ENCODE data around the gene LRRC3. TPM values are rescaled to one million over a fixed set of nuclear protein-coding genes. Genes with fewer than 3 reads are reported as not detected.
A peak's percentile ranks its signal among the peaks of the same experiment; 100 is the strongest.

LRRC3 gene
- total and polyA plus RNA-seq, 4 donors = 3.0 to 14.2 (median 7.5) TPM

GRCh38 chr21:44483288-44484237, 28.3 kb downstream of the LRRC3 start:
- no peak for DNase-seq (ENCODE audit: low spot score)
- peak overlapping the region; percentile 43 to 81 (median 80) for H3K4me3 ChIP-seq (ENCODE audit: low read depth in 1 of 3, low read length in 3 of 3)
- WGBS = 57% methylated on average over 28 of the region's 28 CpGs

More at GRCh38 chr21:44483288-44484237, 28.3 kb downstream of the LRRC3 start:
- Histone ChIP-seq H3K36me3 (ENCODE audit: control insufficient read depth in 4 of 4, insufficient read depth in 3 of 4, low read depth in 1 of 4, low read length in 3 of 4) (peaks cover 0 to 2% (median 0%) of the 10 kb centered on the region in 4 donors), H3K27me3 (ENCODE audit: control insufficient read depth in 4 of 4, insufficient read depth in 4 of 4, low read length in 3 of 4) (no peaks in the 10 kb centered on the region), H3K9ac (ENCODE audit: low read depth in 1 of 2, low read length in 2 of 2) (peak overlapping the region; percentile 91 to 92), H3K27ac (ENCODE audit: low read depth in 1 of 2, low read length in 2 of 2) (peak overlapping the region; percentile 94 to 98), H3K9me3 (ENCODE audit: control insufficient read depth in 4 of 4, low read length in 3 of 4) (no peaks in the 10 kb centered on the region), H3K4me1 (ENCODE audit: control insufficient read depth in 4 of 4, insufficient read depth in 4 of 4, low read length in 3 of 4) (peaks cover 6 to 41% (median 25%) of the 10 kb centered on the region in 4 donors)
- TF ChIP-seq RXRA (IDR thresholded peaks at IDR 0.05) = no peak
- TF ChIP-seq FOXA2 (IDR thresholded peaks at IDR 0.05) = no peak
- TF ChIP-seq EGR1 (IDR thresholded peaks at IDR 0.05; ENCODE audit: low read depth in 2 of 2) = no peak
- no peak for TF ChIP-seq MAX (IDR thresholded peaks at IDR 0.05)
- TF ChIP-seq REST (IDR thresholded peaks at IDR 0.05) = no peak
- TF ChIP-seq TAF1 (conservative IDR thresholded peaks at IDR 0.05) = no peak
- no peak for TF ChIP-seq HNF4A (conservative IDR thresholded peaks at IDR 0.05)
- no peak for TF ChIP-seq CTCF (IDR thresholded peaks at IDR 0.05; ENCODE audit: low read depth, low read length, missing input control)
- no peak for TF ChIP-seq SP1 (IDR thresholded peaks at IDR 0.05)
